HepG2 (cell line): Measurements from ENCODE around the gene DHX34. TPM values are rescaled to one million over a fixed set of nuclear protein-coding genes. Genes with fewer than 3 reads are reported as not detected.
A peak's percentile ranks its signal among the peaks of the same experiment; 100 is the strongest.

ENCODE experiments used
- ATAC-seq: fragments of 200-7000 bp; cut with Tn5 transposase; 3 replicates; pipeline ENCODE4 v1.9.1; 2020; ENCODE audit warnings: mild to moderate bottlenecking, moderate library complexity
- BruUV-seq: library from RNA; stranded (reverse); fragments of 400-500 nt; replicated peaks from 2 replicates; lab custom pipeline; 2021; lab: Mats Ljungman, UMichigan
- CTCF ChIA-PET: fragments of 300-600 bp; formaldehyde crosslinking; extraction: SDS; loops from one replicate; lab custom pipeline; 2021; ENCODE audit warnings: low total read pairs, inconsistent platforms, low intra/inter-chr PET ratio; lab: Yijun Ruan, JAX
- POLR2A ChIA-PET: fragments of 350-600 bp; sonication (Branson Sonifier 250); formaldehyde crosslinking; loops from one replicate; lab custom pipeline; 2020; ENCODE audit warnings: antibody characterized with exemption, inconsistent platforms; lab: Yijun Ruan, JAX
- DNase-seq: peaks from one replicate; pipeline ENCODE4 v3.0.0-alpha.2; 2015; ENCODE audit warnings: low spot score
- FAIRE-seq: peaks from 3 replicates; lab custom pipeline; 2011; peaks lifted over from hg19 to GRCh38; lab: Jason Lieb, UNC
- H2AFZ ChIP-seq: one replicate; pipeline ENCODE4 v1.6.1; 2011; ENCODE audit warnings: low read length, inconsistent platforms
- H3K27ac ChIP-seq: fragments of 300-600 bp; 3 replicates; pipeline ENCODE4 v1.8.0; 2011; ENCODE audit warnings: mixed run types, mild to moderate bottlenecking, mixed read lengths, low read length, inconsistent platforms; ENCODE audit not compliant: insufficient read depth; ENCODE audit errors: extremely low read length
- H3K27me3 ChIP-seq, 2 experiments: fragments of 200-600 bp in 1 of 2; 2 replicates in 1 of 2; 3 replicates in 1 of 2; pipeline versions ENCODE4 v1.6.0 to v1.8.0; 2011; ENCODE audit warnings: low read length in 2 of 2, mild to moderate bottlenecking in 2 of 2, moderate library complexity in 2 of 2, inconsistent platforms in 1 of 2; ENCODE audit not compliant: insufficient read depth in 2 of 2, control insufficient read depth in 1 of 2
- H3K36me3 ChIP-seq, 2 experiments: fragments of 200-600 bp in 1 of 2; replicated peaks in 1 of 2; 2 replicates in 1 of 2; 3 replicates in 1 of 2; pipeline versions ENCODE4 v1.5.1 to v1.8.0; 2011; ENCODE audit warnings: low read length in 2 of 2, inconsistent platforms in 1 of 2; ENCODE audit not compliant: insufficient read depth in 2 of 2, control insufficient read depth in 1 of 2
- H3K4me1 ChIP-seq: 2 replicates; pipeline ENCODE4 v1.5.1; 2012; ENCODE audit warnings: low read length, inconsistent platforms; ENCODE audit not compliant: insufficient read depth
- H3K4me2 ChIP-seq: 2 replicates; pipeline ENCODE4 v1.6.0; 2011; ENCODE audit warnings: low read depth, low read length, inconsistent platforms
- H3K4me3 ChIP-seq, 3 experiments: fragments of 200-600 bp in 1 of 3; sonication (generic), shearing (Covaris generic) in 1 of 3; replicated peaks in 1 of 3; 2 replicates each; pipeline ENCODE4 v1.5.1; 2011 to 2016; ENCODE audit warnings: low read length in 3 of 3, inconsistent platforms in 2 of 3, low read depth in 2 of 3, mild to moderate bottlenecking in 2 of 3, control low read depth in 1 of 3, mixed read lengths in 1 of 3; ENCODE audit not compliant: insufficient read depth in 1 of 3
- H3K79me2 ChIP-seq: one replicate; pipeline ENCODE4 v1.6.1; 2011; ENCODE audit warnings: low read length, inconsistent platforms; ENCODE audit not compliant: insufficient read depth
- H3K9ac ChIP-seq: 2 replicates; pipeline ENCODE4 v1.6.0; 2011; ENCODE audit warnings: mild to moderate bottlenecking, low read depth, low read length, inconsistent platforms; ENCODE audit not compliant: insufficient read depth
- H3K9me3 ChIP-seq: 2 replicates; pipeline ENCODE4 v1.5.1; 2012; ENCODE audit warnings: mild to moderate bottlenecking, low read length
- H4K20me1 ChIP-seq: 2 replicates; pipeline ENCODE4 v1.6.0; 2011; ENCODE audit warnings: inconsistent platforms, mild to moderate bottlenecking, low read length, moderate library complexity; ENCODE audit not compliant: insufficient read depth
- FOXC1 ChIP-seq: sonication (generic); formaldehyde crosslinking; IDR thresholded peaks from 2 replicates; pipeline ENCODE4 v1.8.0; 2022; ENCODE audit warnings: mild to moderate bottlenecking, missing genetic modification reagents, borderline replicate concordance
- MNT ChIP-seq: fragments of 450-650 bp; IDR thresholded peaks from 2 replicates; pipeline ENCODE4 v1.6.1; 2016
- SNRNP70 ChIP-seq: fragments of 200-400 bp; formaldehyde crosslinking; IDR thresholded peaks from 2 replicates; pipeline ENCODE4 v1.6.1; 2017; ENCODE audit warnings: mild to moderate bottlenecking, low read depth, low read length, moderate library complexity
- ZNF280D ChIP-seq: sonication (generic); formaldehyde crosslinking; IDR thresholded peaks from 2 replicates; pipeline ENCODE4 v1.5.1; 2020; ENCODE audit warnings: mild to moderate bottlenecking, missing genetic modification reagents
- ZNF496 ChIP-seq: sonication (generic); formaldehyde crosslinking; IDR thresholded peaks from 2 replicates; pipeline ENCODE4 v1.8.1; 2023; ENCODE audit warnings: mild to moderate bottlenecking, moderate library complexity, missing genetic modification reagents; ENCODE audit not compliant: insufficient replicate concordance
- ZNF609 ChIP-seq: sonication (generic); formaldehyde crosslinking; IDR thresholded peaks from 2 replicates; pipeline ENCODE4 v1.4.0; 2020; ENCODE audit warnings: mild to moderate bottlenecking, missing genetic modification reagents, borderline replicate concordance
- WGBS: methylation state at CpG from one replicate; pipeline ENCODE4 v1.1.6; 2017; ENCODE audit warnings: low lambda C conversion rate; 5-methylcytosine and 5-hydroxymethylcytosine counted together
- in situ Hi-C: cut with HindIII; loops from 2 replicates; pipeline ENCODE4 v1.10.0; 2017; ENCODE audit warnings: low pct_unique_long_range_greater_than_20kb; ENCODE audit not compliant: extremely low pct_ligation_motif_present
- intact Hi-C: fragments of 100-400 bp; cut with micrococcal nuclease; formaldehyde crosslinking; loops from one replicate; pipeline ENCODE4 v1.10.0; 2022; ENCODE audit not compliant: unreplicated experiment
- polyA plus RNA-seq, 8 experiments: library from polyadenylated mRNA; depleted of rRNA in 3 of 8; stranded (reverse) in 7 of 8; unstranded in 1 of 8; fragments of >200 nt; fragmentation: Illumina TruSeq in 4 of 8; extraction: Trizol in 4 of 8; gene quantifications; 2 replicates each; pipeline versions ENCODE4 v1.2.1 to v1.2.3, GENCODE V29; 2011 to 2016; ENCODE audit warnings: low read depth in 4 of 8, missing spikeins in 1 of 8, mixed read lengths in 1 of 8; ENCODE audit not compliant: insufficient read depth in 1 of 8
- total RNA-seq, 5 experiments: library from RNA; depleted of rRNA; stranded (reverse); fragments of >200 nt; fragmentation: Illumina TruSeq; extraction: Trizol; gene quantifications; 2 replicates each; pipeline ENCODE4 v1.2.3, GENCODE V29; 2016; ENCODE audit warnings: low read depth in 1 of 5

DHX34 gene
- total and polyA plus RNA-seq, 2 of the 13 experiments (the other 11 are each of a cell fraction or from before 2014, with no cell fraction given) = 9.2 to 12.0 TPM

- TF ChIP-seq MNT = peak; percentile 71
- TF ChIP-seq SNRNP70 = no peak
- intact Hi-C loops (no loop called here), in situ Hi-C loops (no loop called here)
- BruUV-seq = no TSS peak
- H3K4me1 ChIP-seq = no peaks in the 10 kb centered on the region
- FAIRE-seq = no peak
- CTCF ChIA-PET = no interaction called here
- POLR2A ChIA-PET = no interaction called here
- no peak for DNase-seq
- no peak overlapping the region for H3K4me3 ChIP-seq
- H2AFZ ChIP-seq = no peak overlapping the region
- H4K20me1 ChIP-seq = 0 out of 2 replicates have a peak, but pooled peaks cover 6% of the 10 kb centered on the region
- no peaks in the 10 kb centered on the region for H3K79me2 ChIP-seq
- no peaks in the 10 kb centered on the region for H3K36me3 ChIP-seq
- H3K27me3 ChIP-seq = peaks cover 2 to 30% of the 10 kb centered on the region in 2 experiments; a peak in 4 of 5 replicates
- no peak overlapping the region for H3K4me2 ChIP-seq
- no peak overlapping the region for H3K9ac ChIP-seq
- H3K27ac ChIP-seq = no peak overlapping the region
- H3K9me3 ChIP-seq = no peaks in the 10 kb centered on the region
- 8% methylated on average over 9 of the region's 9 CpGs for WGBS
- no peak for ATAC-seq
Measured at GRCh38 chr19:47404334-47405196, 55.5 kb downstream of the DHX34 start.

- Histone ChIP-seq H3K79me2 (no peaks in the 10 kb centered on the region), H3K4me1 (no peaks in the 10 kb centered on the region), H3K9me3 (no peaks in the 10 kb centered on the region), H3K4me3 (no peak overlapping the region), H3K4me2 (no peak overlapping the region), H3K27me3 (peaks cover 2 to 30% of the 10 kb centered on the region in 2 experiments; a peak in 4 of 5 replicates), H2AFZ (no peak overlapping the region), H3K36me3 (no peaks in the 10 kb centered on the region), H3K27ac (no peak overlapping the region), H4K20me1 (0 out of 2 replicates have a peak, but pooled peaks cover 6% of the 10 kb centered on the region), H3K9ac (no peak overlapping the region)
- intact Hi-C loops = no loop called here
- no TSS peak for BruUV-seq
- ChIA-PET POLR2A (no interaction called here), CTCF (no interaction called here)
- FAIRE-seq (no peak), DNase-seq (no peak), ATAC-seq (no peak)
- 62% methylated on average over 4 of the region's 4 CpGs for whole genome bisulfite sequencing
- in situ Hi-C loops = no loop called here
- TF ChIP-seq ZNF496 (no peak), FOXC1 (no peak), ZNF280D (CRISPR knock-in tag) (no peak), ZNF609 (CRISPR knock-in tag) (no peak)
Measured at GRCh38 chr19:47405197-47405550, 56.1 kb downstream of the DHX34 start.
